CD4-positive, alpha-beta T cell (primary cell): ENCODE measurements around the gene STRN4. TPM values are rescaled to one million over a fixed set of nuclear protein-coding genes. Genes with fewer than 3 reads are reported as not detected.

Experiments used
- ATAC-seq: fragments of 200-7000 bp; cut with Tn5 transposase; one replicate; pipeline ENCODE4 v1.10.0; 2022; ENCODE audit warnings: mild to moderate bottlenecking; ENCODE audit not compliant: poor library complexity
- CTCF ChIA-PET: fragments of 350-600 bp; sonication (Branson Sonifier 250); formaldehyde crosslinking; loops from one replicate; lab custom pipeline; 2021; ENCODE audit warnings: antibody characterized with exemption, inconsistent platforms; lab: Charles Lee
- POLR2A ChIA-PET: fragments of 350-600 bp; sonication (Branson Sonifier 250); formaldehyde crosslinking; loops from one replicate; lab custom pipeline; 2021; ENCODE audit warnings: antibody characterized with exemption, inconsistent platforms; lab: Charles Lee
- DNase-seq, 14 experiments: peaks; one replicate each; pipeline ENCODE4 v3.0.0-alpha.2; 2013 to 2020; ENCODE audit warnings: mixed read lengths in 2 of 14
- H3K27ac ChIP-seq, 2 donors: one replicate each; pipeline versions ENCODE4 v1.5.1 to v1.7.0; 2013; ENCODE audit warnings: low read length in 2 of 2, low read depth in 1 of 2, mild to moderate bottlenecking in 1 of 2
- H3K27me3 ChIP-seq, 2 experiments: 1 replicate in 1 of 2; 2 replicates in 1 of 2; pipeline versions ENCODE4 v1.6.1 to v1.7.0; 2013; ENCODE audit warnings: low read length in 2 of 2, control low read depth in 1 of 2, mild to moderate bottlenecking in 1 of 2, moderate library complexity in 1 of 2; ENCODE audit not compliant: insufficient read depth in 2 of 2, control insufficient read depth in 1 of 2
- H3K36me3 ChIP-seq: one replicate; pipeline ENCODE4 v1.6.1; 2013; ENCODE audit warnings: low read length, control low read depth; ENCODE audit not compliant: insufficient read depth
- H3K4me1 ChIP-seq: one replicate; pipeline ENCODE4 v1.6.1; 2013; ENCODE audit warnings: low read length, control low read depth; ENCODE audit not compliant: insufficient read depth
- H3K4me3 ChIP-seq: one replicate; pipeline ENCODE4 v1.5.1; 2013; ENCODE audit warnings: mild to moderate bottlenecking, low read length, moderate library complexity
- H3K9me3 ChIP-seq, 2 experiments: 1 replicate in 1 of 2; 2 replicates in 1 of 2; pipeline versions ENCODE4 v1.6.1 to v1.7.0; 2013; ENCODE audit warnings: low read length in 2 of 2, mild to moderate bottlenecking in 2 of 2, control low read depth in 1 of 2, moderate library complexity in 1 of 2; ENCODE audit not compliant: control insufficient read depth in 1 of 2, insufficient read depth in 1 of 2
- H3K27ac Mint-ChIP-seq: one replicate; pipeline ENCODE4 v1.8.0; 2020; ENCODE audit warnings: mixed read lengths
- H3K27me3 Mint-ChIP-seq: one replicate; pipeline ENCODE4 v1.8.0; 2021; ENCODE audit warnings: mixed read lengths
- H3K36me3 Mint-ChIP-seq: one replicate; pipeline ENCODE4 v1.8.0; 2021; ENCODE audit warnings: low read depth, mixed read lengths
- H3K4me1 Mint-ChIP-seq: one replicate; pipeline ENCODE4 v1.8.0; 2021; ENCODE audit warnings: low read depth, mixed read lengths
- H3K4me3 Mint-ChIP-seq: one replicate; pipeline ENCODE4 v1.8.0; 2020; ENCODE audit warnings: mild to moderate bottlenecking, mixed read lengths
- H3K9me3 Mint-ChIP-seq: one replicate; pipeline ENCODE4 v1.8.0; 2020; ENCODE audit warnings: mixed read lengths
- CTCF ChIP-seq: fragments of 200-600 bp; IDR thresholded peaks from one replicate; pipeline ENCODE4 v1.8.0; 2022; ENCODE audit warnings: antibody characterized with exemption, mild to moderate bottlenecking
- intact Hi-C, 2 experiments: fragments of 100-400 bp; cut with DNase I in 1 of 2; cut with micrococcal nuclease in 1 of 2; formaldehyde crosslinking; loops; one replicate each; pipeline versions ENCODE4 v1.15.1 to v1.9.0; 2023 to 2025; cut with DNase I, micrococcal nuclease
- total RNA-seq, 174 experiments: library from RNA in 2 of 174; stranded (reverse) in 2 of 174; gene quantifications; one replicate each; pipeline ENCODE4 v1.2.3 and lab custom pipeline; 2021 to 2026

Gene STRN4
- total RNA-seq, 2 experiments from 2014 or later = 90.0 to 94.0 TPM

- Mint-ChIP-seq H3K27me3 (no peaks in the 10 kb centered on the region), H3K36me3 (peaks cover 85% of the 10 kb centered on the region), H3K9me3 (no peaks in the 10 kb centered on the region), H3K27ac (no peak overlapping the region), H3K4me1 (no peaks in the 10 kb centered on the region), H3K4me3 (no peak overlapping the region)
- CTCF ChIA-PET = interaction anchor here (1.4 kb wide), 1 partner anchor 55 kb away, joined by 4 read pairs; no protein-coding TSS in a partner anchor
- H3K4me1 ChIP-seq = no peaks in the 10 kb centered on the region
- peaks cover 100% of the 10 kb centered on the region for H3K36me3 ChIP-seq
- intact Hi-C loops = no loop called here
- no peaks in the 10 kb centered on the region for H3K27me3 ChIP-seq
- POLR2A ChIA-PET = no interaction called here
- ATAC-seq (no peak), DNase-seq (no peak)
- H3K27ac ChIP-seq = no peak overlapping the region
- no peak overlapping the region for H3K4me3 ChIP-seq
- H3K9me3 ChIP-seq = no peaks in the 10 kb centered on the region
- no peak for TF ChIP-seq CTCF
These were observed 47.6 kb downstream of the STRN4 start for GRCh38 chr19:46698395-46699321.

GRCh38 chr19:46697204-46697960 is 48.9 kb downstream of the STRN4 start:
- intact Hi-C loops = no loop called here
- H3K36me3 Mint-ChIP-seq = peaks cover 90% of the 10 kb centered on the region
- POLR2A ChIA-PET = interaction anchor here (1.2 kb wide), 1 partner anchor 16 kb away, joined by 5 read pairs; no protein-coding TSS in a partner anchor

More at GRCh38 chr19:46697204-46697960, 48.9 kb downstream of the STRN4 start:
- no peaks in the 10 kb centered on the region for H3K9me3 ChIP-seq
- no peak overlapping the region for H3K27ac ChIP-seq
- DNase-seq (peak in 3 of 14 experiments; percentile 10 to 47 (median 20)), ATAC-seq (peak; percentile 26)
- no peaks in the 10 kb centered on the region for H3K4me1 Mint-ChIP-seq
- CTCF ChIA-PET = interaction anchor here (0.7 kb wide), 1 partner anchor 119 kb away, joined by 4 read pairs; no protein-coding TSS in a partner anchor
- no peak for TF ChIP-seq CTCF
- no peak overlapping the region for H3K4me3 Mint-ChIP-seq
- no peaks in the 10 kb centered on the region for H3K9me3 Mint-ChIP-seq
- H3K27ac Mint-ChIP-seq = no peak overlapping the region
- peaks cover 100% of the 10 kb centered on the region for H3K36me3 ChIP-seq
- no peaks in the 10 kb centered on the region for H3K27me3 ChIP-seq
- no peaks in the 10 kb centered on the region for H3K27me3 Mint-ChIP-seq
- no peaks in the 10 kb centered on the region for H3K4me1 ChIP-seq
- H3K4me3 ChIP-seq = no peak overlapping the region
